Measurements from ENCODE around the gene CENPO.

The CENPO gene

DNA sequence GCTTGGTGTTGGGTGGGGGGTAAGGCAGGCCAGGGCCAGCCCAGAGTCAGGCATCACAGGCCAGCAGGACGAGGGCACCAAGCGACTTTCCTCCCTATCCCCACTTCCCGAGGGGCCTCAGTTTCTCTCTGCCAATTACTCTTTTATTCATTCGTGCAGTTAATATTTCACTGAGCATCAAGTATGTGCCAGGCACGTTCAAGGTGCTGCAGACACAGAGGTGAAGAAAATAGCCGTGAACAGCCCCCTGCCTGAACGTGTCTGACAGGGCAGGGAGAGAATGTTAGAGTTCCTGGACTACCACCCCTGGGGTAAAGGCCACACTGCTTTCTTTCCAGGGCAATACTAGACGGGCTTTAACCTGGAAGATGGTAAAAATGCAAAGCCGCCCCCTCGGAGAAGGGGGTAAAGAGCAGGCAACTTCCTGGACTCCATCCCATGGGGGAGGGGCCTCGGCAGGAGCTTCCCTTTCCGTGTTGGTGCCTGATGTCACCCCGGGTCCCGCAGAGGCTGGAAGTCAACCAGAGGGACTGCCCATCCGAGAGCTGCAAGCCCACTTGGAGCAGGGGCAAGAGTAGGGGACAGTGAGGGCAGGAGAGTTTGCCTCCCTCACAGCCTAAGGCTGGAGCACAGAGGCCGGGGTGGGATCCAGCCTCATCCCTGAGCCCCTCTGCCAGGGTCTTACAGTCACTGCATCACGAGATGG lies 47.1 kb downstream of the CENPO start:
- DNase-seq = no peak

DNA sequence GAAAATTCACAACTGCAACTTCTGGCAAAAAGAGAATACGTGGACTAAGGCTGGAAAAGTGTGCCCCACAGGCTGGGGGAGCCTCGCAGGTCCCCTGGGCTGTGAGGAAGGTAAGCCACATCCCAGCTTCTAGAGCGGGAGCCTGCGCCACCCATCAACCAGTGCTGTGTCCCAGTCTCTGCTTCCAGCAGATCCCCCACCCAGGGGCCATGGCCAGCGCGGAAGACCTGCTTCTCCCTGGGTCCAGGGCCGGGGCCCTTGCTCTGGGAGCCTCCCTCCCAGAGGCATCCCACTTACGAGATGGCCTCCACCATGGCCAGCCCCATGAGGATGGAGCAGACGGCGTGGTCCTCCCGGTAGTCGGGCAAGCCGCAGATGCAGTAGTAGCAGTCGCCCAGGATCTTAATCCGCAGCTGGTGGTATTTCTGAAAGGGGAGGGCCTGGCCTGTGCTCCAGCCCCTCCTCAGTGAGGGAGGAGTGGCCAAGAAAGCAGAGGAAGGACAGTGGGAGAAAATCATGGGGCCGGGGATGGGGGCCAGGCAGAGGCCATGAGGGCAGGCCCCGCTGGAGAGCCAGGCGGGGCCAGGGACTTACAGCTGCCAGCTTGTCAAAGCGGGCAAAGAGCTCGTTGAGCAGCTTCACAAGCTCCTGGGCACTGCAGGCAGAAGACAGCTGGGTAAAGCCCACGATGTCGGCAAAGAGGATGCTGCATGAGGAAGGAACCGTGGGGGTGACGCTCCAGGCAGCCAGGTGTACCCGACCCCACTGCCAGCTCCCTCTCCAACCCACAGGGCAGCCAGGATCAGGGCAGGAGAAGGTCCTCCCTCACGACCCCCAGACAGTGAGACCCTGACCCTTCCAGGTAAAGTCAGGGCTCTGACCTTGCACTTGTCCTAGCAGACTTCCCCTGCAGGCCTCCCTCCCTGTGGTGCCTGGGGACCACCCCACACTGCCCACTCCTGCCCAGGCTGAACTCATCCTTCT lies 48.0 kb downstream of the CENPO start:
- DNase-seq = no peak

DNA sequence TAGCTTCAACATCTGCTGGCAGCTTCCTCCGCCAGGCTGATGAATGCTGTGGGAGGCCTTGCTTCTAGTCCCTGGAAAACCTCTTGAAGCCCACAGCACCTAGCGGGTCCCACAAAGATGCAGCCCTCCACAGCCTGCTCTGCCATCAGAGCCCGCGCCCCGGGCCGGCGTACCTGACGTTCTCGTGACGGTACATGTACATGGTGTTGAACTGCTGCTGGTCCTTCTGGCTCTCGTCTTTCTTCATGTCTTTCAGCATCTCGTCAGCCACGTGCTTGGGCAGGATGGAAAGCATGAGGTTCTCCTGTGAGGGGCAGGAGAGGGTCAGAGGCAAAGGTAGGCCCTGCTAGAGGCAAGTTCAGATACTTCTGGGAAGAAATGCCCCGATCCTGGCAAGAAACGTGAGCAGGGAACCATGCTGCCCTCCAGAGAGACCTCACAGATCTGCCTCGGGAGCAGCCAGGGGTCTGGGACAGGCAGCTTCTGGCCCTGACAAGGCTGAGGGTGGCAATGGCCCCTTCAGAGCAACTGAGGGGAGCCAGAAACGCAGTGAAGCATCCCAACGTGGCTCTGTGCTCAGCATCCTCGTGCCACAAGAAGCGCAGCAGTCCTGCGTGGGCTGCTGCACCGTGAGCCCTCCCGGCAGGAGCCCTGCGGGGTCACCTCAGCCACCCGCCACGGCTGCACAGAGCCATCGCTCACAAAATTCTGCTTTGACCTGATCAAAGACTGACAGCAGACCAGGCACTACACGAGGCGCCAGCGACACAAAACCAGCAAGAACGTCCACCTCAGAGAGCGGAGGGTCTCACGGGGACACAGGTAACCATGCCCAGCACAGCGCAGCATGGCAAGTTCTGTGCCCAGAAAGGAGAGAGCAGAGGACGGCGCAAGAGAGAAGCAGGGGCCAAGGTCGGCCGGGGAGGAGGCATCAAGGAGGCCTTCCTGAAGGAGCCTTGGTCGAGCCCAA lies 49.1 kb downstream of the CENPO start:
- DNase-seq = no peak

GRCh38 chr2:24843330-24843860 lies 50.2 kb downstream of the CENPO start:
- DNase-seq = no peak

GRCh38 chr2:24844023-24844685 lies 50.9 kb downstream of the CENPO start:
- no peak for DNase-seq

DNA sequence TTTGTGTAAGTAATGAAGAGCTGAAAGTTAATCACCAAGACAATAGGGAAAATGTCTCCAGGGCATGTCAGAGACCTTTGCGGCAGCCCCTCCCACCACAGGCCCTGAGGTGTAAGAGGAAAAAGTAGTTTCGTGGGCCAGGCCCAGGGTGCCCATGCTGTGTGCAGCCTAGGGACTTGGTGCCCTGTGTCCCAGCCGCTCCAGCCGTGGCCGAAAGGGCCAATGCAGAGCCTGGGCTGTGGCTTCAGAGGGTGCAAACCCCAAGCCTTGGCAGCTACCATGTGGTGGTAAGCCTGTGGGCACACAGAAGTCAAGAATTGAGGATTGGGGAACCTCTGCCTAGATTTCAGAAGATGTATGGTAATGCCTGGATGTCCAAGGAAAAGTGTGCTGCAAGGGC lies 52.5 kb downstream of the CENPO start:
- no peak for DNase-seq

DNA sequence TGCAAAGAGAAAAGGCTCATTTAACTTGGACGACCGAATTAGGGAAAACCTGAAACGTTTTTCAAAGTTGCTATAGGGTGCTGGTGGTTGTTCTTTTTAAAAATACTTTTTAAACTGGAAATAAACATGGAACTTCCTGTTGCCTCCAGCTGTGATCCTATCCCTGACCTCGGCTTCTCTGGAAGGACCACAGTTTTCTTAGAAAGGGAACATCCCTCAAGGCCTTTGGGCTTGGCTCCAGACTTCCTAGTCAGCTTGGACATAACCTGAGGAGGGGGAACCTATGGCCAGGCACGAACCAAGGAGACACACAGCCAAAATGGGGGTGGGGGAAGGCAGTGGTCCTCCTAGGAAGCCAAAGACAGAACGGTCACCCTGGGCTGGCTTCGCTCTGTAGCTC lies 57.7 kb downstream of the CENPO start:
- DNase-seq = no peak

DNA sequence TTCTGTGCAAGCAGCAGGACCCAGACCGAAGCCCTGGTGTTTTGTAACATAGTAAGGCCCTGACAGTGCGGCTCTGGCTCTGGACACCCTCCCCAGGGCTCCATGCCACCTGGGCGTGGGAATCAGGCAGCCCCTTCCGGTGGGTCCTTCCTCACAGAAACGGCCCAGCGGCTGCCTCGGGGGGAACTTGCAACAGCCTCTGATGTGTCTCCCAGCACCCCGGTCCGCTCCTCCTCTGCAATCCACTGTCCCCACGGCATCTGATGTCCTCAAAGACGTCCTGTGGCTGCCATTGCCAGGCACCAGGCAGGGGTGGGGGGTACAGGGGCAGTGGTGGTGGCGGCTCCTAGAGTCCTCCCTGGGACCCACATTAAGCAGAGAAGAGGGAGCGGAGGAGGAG lies 58.8 kb downstream of the CENPO start:
- no peak for DNase-seq

DNA sequence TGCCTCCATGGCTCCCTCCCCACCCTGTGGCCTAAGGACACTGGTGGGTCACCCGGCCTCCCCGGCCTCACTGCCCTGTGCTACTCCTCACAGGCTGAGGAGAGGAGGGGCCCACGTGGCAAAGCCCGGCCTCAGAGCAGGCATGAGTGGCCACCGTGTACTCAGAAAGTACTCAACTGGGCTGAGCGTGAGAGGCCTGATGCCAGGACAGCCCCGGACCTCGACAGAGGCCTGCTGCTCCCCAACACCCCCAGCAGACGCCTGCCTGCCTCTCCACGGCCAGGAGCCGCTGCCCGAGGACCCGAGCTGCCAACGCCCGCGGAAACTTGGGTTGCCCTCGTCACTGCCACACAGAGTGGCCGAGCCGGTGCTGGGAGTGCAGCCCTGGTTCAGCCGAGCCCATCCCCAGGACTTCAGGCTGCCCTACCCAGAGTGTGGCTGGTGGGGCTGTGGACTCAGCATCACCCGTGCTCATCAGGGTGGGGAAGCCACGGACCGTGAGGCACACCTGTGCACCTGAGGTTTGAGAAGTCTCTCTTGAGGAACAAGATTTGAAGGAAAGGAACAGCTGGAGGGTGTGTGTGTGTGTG lies 59.3 kb downstream of the CENPO start:
- no peak for DNase-seq

GRCh38 chr2:24853046-24853445 lies 59.8 kb downstream of the CENPO start:
- no peak for DNase-seq

DNA sequence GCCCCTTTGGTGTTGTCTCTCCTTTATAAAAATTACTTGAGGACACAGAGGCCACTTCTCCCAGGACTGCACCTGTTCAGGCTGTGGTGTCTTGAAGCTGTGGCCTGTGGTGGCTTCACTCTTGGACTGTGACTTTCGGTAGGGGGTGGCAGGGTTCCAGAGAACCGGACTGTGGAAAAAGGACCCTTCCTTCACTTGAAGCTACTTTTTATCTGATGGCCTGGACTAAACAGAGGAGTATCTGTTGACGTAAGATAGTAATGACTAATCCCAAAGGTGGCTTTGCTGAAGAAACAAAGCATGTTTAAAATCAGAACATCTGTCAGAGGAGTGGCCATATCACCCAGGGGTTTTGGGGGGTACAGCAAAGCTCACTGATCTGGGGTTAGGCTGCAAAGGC lies 60.8 kb downstream of the CENPO start:
- DNase-seq = no peak

DNA sequence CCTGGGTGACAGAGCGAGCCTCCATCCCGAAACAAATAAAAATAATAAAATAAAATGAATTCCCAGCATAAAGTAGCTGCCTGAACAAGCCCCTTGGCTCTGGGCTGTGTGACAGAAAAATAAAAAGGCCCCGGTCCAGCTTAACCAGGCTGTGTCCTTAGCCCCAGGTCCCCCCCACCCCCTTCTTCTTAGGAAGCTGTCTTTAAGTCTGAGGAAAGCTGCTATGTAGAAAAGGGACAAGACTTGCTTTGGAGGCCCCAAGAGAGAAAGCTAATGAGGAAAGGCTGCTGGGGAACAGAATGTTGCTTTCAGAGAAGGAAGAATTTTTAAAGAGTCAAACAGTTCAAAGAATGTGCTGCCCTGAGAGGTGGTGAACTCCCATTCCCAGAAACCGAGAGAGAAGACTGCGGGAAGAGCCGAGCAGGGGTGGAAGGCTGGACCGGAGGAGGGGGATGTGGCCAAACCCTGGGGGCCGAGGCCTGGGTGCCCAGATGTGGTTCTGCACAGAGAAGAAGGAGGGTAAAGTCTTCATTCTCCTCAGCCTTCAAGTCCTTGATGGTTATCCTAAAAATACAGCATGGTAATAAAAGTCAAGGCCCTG lies 61.9 kb downstream of the CENPO start:
- no peak for DNase-seq

DNA sequence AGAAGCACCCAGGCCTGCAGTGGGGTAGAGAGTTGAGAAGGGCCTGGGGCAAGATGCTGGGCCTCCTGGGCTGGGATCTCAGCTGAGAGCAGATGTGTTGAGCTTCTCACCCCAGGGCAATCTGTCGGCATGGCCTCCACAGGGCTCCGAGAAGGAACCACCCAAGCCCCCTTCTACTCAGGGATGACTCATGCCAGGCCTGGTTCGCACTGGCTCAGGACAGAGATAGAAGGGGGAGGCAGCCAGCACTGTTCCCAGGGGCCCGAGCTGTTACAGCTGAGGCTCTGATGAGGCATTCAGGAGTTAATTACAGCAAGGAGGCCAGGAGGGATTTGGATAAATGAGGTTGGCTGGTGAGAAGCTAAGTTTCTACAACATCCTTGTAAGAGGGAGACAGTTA lies 62.5 kb downstream of the CENPO start:
- DNase-seq = no peak

GRCh38 chr2:24856791-24857211 lies 63.6 kb downstream of the CENPO start:
- no peak for DNase-seq

DNA sequence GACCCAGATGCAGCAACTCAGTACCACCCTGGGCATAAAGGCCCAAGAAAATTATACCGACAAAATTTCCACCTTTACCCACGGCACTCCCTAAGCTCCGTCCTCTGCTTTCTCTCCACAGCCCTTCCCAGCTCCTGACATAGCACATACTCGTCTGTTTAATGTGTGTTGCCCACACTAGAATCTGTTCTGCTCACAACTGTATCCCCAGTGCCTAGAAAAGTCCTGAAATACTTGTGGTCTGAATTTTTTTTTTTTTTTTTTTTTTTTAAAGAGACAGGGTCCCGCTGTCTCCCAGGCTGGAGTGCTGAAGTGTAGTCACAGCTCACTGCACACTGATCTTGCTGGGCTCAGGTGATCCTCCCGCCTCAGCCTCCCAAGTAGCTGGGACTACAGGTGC lies 64.5 kb downstream of the CENPO start:
- no peak for DNase-seq

DNA sequence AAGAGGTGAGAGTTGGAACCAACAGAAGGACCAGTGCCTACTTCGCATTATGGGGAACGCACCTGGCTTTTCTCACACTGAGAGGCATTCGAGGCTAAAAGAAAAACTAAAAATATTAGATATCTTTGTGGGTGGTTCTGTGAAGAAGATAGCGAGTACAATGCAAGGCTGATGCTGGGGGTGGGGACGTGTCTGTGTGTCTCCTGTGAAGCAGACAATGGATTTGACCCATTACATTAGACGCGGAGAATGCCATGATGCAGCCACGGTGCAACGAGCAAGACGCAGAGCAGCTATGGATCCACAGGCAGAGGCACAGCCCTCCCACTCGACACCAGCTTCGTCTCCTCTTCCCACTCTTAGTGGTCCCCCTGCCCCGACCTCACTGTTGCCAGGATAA lies 65.8 kb downstream of the CENPO start:
- DNase-seq = no peak

DNA sequence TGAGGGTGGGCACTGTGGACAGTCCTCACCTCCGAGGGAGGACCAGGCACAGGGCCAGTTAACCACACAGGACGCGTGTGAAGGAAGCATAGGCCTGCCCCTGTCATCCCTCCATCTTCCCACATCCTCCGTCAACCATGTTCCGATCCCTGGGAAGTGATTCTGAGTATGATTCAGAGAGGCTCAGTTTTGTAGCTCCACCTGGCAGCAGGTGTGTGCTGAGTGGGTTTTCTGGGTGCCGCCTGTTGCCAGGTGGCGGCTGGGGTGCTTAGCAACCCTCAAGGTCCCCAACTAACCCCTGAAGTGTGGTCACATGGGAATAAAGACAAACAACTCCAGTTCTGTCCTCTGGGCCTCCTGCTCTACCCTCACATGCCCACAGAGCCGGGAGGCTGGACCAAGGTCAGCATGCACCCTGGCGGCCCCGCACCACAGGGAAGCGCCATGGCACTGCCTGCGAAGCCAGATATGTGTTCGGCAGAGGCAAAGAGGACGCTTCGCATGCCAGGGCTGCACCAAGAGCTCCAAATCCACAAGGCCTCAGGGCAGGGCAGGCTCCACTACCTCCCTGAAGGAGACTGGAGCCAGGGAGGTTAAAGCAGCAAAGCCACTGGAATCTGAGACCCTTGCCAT lies 66.9 kb downstream of the CENPO start:
- no peak for DNase-seq

- DNase-seq = no peak
Observed at GRCh38 chr2:24860631-24861030, 67.4 kb downstream of the CENPO start.

DNA sequence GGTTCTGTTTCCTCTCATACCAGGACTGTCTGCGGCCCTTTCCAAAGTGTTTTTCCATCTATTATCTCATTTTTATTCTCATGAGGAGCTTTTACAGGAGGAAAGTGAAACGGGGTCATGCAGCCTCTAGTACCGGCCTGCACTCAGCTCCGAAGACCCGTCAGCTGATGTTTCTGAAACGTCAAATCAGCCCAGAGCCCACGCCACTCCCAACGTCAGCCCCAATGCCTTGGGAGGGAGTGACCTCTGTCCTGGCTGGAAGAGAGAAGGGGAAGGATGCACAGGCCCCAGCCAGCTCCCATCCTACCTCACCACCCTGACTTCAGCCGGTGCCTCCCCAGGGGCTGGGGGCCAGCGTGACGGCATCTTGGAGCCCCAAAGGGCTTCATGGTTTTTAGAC lies 68.3 kb downstream of the CENPO start:
- no peak for DNase-seq

DNA sequence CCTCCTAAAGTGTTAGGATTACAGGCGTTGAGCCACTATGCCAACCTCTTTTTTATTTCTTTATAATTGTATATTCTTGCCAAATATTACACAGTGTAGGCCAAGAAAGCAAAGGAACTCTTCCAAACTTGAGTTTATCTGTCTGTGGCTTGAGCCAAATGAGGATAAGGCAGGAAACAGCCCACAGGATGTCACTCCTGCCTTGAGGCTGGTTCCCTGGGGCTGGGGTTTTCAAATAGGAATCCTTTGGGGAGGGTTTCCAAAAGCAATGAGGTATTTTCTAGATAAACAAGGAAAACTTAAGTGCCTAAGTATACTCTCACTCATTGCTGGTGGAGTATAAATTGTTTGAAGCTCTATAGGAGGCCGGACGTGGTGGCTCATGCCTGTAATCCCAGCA lies 70.4 kb downstream of the CENPO start:
- no peak for DNase-seq

DNA sequence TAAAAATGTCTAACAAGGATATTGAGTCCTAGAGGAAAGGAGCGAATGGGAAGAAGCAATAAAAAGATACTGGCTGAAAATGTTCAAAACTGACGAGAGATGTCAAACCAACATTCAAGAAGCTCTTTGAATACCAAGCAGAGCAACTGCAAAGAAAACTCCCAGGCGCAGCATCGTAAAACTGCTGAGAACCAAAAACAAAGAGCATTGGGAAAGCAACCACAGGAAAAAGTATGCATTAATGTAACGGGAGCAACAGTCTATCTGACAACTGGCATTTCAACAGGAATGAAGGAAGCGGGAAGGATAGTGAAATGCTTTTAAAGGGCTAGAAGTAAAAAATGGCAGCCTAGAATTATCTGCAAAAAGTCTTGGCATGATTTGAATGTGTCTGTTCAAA lies 73.7 kb downstream of the CENPO start:
- no peak for DNase-seq

Measured in GDM1 (cell line).